ENCODE data around the gene OSTM1. TPM values are rescaled to one million over a fixed set of nuclear protein-coding genes. Genes with fewer than 3 reads are reported as not detected.

The OSTM1 gene
- total and polyA plus RNA-seq, 2 of the 13 experiments (the other 11 are each of a cell fraction or from before 2014, with no cell fraction given), result 8.7 to 20.5 TPM

DNA sequence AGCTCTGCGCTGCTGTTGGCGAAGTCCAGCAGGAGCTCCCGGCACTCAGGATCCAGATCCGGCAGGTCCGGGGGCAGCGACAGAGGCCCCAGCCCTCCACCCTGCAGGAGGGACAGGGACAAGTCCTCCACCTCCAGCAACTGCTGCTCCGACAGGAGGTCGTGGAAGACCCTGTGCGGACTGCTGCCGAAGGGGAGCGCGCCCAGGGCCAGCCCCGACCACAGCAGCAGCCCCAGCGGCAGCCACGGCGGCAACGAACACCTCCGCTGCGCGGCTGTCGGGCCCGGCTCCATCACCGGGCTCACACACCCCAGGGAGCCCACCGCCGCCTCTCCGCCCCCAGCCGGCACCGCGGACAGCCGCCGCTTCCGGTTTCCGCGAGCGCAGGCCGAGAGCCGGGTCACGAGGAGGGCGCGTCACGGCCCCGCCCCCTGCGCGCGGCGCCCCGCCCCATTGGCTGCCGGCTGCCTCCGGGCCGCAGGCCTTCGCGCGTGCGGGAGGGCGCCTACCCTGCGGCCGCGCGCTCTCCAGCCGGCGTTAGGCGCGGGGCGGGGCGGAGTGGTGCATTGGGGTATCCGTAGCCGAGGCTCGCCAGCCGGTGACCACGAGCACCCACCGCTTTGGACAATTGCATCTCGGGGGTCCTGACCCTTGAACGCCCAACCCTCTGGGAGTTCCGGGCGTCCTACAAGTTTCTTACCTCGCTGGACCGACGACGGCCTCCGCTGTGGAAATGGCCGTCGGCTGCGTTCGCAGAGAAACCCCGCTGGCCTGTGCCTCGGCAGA, at the start of gene OSTM1 (continued):
- TF ChIP-seq, protein P1, sequence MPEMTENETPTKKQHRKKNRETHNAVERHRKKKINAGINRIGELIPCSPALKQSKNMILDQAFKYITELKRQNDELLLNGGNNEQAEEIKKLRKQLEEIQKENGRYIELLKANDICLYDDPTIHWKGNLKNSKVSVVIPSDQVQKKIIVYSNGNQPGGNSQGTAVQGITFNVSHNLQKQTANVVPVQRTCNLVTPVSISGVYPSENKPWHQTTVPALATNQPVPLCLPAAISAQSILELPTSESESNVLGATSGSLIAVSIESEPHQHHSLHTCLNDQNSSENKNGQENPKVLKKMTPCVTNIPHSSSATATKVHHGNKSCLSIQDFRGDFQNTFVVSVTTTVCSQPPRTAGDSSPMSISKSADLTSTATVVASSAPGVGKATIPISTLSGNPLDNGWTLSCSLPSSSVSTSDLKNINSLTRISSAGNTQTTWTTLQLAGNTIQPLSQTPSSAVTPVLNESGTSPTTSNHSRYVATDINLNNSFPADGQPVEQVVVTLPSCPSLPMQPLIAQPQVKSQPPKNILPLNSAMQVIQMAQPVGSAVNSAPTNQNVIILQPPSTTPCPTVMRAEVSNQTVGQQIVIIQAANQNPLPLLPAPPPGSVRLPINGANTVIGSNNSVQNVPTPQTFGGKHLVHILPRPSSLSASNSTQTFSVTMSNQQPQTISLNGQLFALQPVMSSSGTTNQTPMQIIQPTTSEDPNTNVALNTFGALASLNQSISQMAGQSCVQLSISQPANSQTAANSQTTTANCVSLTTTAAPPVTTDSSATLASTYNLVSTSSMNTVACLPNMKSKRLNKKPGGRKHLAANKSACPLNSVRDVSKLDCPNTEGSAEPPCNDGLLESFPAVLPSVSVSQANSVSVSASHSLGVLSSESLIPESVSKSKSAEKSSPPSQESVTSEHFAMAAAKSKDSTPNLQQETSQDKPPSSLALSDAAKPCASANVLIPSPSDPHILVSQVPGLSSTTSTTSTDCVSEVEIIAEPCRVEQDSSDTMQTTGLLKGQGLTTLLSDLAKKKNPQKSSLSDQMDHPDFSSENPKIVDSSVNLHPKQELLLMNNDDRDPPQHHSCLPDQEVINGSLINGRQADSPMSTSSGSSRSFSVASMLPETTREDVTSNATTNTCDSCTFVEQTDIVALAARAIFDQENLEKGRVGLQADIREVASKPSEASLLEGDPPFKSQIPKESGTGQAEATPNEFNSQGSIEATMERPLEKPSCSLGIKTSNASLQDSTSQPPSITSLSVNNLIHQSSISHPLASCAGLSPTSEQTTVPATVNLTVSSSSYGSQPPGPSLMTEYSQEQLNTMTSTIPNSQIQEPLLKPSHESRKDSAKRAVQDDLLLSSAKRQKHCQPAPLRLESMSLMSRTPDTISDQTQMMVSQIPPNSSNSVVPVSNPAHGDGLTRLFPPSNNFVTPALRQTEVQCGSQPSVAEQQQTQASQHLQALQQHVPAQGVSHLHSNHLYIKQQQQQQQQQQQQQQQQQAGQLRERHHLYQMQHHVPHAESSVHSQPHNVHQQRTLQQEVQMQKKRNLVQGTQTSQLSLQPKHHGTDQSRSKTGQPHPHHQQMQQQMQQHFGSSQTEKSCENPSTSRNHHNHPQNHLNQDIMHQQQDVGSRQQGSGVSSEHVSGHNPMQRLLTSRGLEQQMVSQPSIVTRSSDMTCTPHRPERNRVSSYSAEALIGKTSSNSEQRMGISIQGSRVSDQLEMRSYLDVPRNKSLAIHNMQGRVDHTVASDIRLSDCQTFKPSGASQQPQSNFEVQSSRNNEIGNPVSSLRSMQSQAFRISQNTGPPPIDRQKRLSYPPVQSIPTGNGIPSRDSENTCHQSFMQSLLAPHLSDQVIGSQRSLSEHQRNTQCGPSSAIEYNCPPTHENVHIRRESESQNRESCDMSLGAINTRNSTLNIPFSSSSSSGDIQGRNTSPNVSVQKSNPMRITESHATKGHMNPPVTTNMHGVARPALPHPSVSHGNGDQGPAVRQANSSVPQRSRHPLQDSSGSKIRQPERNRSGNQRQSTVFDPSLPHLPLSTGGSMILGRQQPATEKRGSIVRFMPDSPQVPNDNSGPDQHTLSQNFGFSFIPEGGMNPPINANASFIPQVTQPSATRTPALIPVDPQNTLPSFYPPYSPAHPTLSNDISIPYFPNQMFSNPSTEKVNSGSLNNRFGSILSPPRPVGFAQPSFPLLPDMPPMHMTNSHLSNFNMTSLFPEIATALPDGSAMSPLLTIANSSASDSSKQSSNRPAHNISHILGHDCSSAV (CRISPR knock-in tag; IDR thresholded peaks at IDR 0.05; ENCODE audit: borderline replicate concordance), result no peak
- TF ChIP-seq ZNF570 (CRISPR knock-in tag; IDR thresholded peaks at IDR 0.05; ENCODE audit: borderline replicate concordance) (peak; percentile 84; the same call in 1 of the 2 replicates), RBFOX2 (IDR thresholded peaks at IDR 0.05; ENCODE audit: low read depth, low read length) (peak; percentile 84), ZNF367 (CRISPR knock-in tag; IDR thresholded peaks at IDR 0.05; ENCODE audit: borderline replicate concordance) (no peak), ZMAT3 (CRISPR knock-in tag; conservative IDR thresholded peaks at IDR 0.05) (peak; percentile 68; the same call in 1 of the 2 replicates), ZNF605 (CRISPR knock-in tag; IDR thresholded peaks at IDR 0.05) (0 out of 2 replicates have a peak, but pooled peaks have one; percentile 16)
- TF ChIP-seq, protein P2, sequence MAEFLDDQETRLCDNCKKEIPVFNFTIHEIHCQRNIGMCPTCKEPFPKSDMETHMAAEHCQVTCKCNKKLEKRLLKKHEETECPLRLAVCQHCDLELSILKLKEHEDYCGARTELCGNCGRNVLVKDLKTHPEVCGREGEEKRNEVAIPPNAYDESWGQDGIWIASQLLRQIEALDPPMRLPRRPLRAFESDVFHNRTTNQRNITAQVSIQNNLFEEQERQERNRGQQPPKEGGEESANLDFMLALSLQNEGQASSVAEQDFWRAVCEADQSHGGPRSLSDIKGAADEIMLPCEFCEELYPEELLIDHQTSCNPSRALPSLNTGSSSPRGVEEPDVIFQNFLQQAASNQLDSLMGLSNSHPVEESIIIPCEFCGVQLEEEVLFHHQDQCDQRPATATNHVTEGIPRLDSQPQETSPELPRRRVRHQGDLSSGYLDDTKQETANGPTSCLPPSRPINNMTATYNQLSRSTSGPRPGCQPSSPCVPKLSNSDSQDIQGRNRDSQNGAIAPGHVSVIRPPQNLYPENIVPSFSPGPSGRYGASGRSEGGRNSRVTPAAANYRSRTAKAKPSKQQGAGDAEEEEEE (CRISPR knock-in tag; IDR thresholded peaks at IDR 0.05; ENCODE audit: borderline replicate concordance), result 0 out of 2 replicates have a peak, but pooled peaks have one; percentile 44
- TF ChIP-seq, protein P3, sequence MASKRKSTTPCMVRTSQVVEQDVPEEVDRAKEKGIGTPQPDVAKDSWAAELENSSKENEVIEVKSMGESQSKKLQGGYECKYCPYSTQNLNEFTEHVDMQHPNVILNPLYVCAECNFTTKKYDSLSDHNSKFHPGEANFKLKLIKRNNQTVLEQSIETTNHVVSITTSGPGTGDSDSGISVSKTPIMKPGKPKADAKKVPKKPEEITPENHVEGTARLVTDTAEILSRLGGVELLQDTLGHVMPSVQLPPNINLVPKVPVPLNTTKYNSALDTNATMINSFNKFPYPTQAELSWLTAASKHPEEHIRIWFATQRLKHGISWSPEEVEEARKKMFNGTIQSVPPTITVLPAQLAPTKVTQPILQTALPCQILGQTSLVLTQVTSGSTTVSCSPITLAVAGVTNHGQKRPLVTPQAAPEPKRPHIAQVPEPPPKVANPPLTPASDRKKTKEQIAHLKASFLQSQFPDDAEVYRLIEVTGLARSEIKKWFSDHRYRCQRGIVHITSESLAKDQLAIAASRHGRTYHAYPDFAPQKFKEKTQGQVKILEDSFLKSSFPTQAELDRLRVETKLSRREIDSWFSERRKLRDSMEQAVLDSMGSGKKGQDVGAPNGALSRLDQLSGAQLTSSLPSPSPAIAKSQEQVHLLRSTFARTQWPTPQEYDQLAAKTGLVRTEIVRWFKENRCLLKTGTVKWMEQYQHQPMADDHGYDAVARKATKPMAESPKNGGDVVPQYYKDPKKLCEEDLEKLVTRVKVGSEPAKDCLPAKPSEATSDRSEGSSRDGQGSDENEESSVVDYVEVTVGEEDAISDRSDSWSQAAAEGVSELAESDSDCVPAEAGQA (IDR thresholded peaks at IDR 0.05; ENCODE audit: low read depth), result no peak
- TF ChIP-seq, protein P3 (CRISPR knock-in tag; IDR thresholded peaks at IDR 0.05; ENCODE audit: borderline replicate concordance), result peak; percentile 80; the same call in 1 of the 2 replicates
- TF ChIP-seq, protein P4, sequence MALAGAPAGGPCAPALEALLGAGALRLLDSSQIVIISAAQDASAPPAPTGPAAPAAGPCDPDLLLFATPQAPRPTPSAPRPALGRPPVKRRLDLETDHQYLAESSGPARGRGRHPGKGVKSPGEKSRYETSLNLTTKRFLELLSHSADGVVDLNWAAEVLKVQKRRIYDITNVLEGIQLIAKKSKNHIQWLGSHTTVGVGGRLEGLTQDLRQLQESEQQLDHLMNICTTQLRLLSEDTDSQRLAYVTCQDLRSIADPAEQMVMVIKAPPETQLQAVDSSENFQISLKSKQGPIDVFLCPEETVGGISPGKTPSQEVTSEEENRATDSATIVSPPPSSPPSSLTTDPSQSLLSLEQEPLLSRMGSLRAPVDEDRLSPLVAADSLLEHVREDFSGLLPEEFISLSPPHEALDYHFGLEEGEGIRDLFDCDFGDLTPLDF (CRISPR knock-in tag; IDR thresholded peaks at IDR 0.05), result peak; percentile 45; the same call in 1 of the 2 replicates
